ENCODE data around the gene ARL4D. TPM values are rescaled to one million over a fixed set of nuclear protein-coding genes. Genes with fewer than 3 reads are reported as not detected.

ARL4D gene
- total RNA-seq, 1 experiment from 2014 or later = 19.9 TPM

DNA sequence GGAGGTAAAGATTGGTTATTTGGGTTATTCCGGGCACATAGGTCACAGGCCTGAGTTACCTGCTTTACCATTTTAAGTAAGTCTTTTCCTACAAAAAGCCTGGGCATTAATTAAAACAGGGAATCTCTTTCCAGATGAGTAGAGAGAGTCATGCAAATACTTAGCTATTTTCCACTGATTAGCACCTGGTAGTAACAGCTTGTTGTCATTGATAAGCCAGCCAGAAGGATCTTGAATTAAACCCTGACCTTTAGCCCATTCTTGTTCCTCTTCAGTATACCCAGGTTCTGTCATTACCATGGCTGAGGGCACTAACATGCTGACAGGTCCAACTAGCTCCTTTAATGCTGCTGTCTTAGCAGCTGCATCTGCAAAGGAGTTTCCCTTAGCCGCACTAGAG lies 44.4 kb upstream of the ARL4D start:
- H3K27me3 ChIP-seq (replicated peaks; ENCODE audit: control insufficient read depth, insufficient read depth, low read length) = no peaks in the 10 kb centered on the region
- intact Hi-C loops (cut with micrococcal nuclease; ENCODE audit: unreplicated experiment) = no loop called here
- no peaks in the 10 kb centered on the region for H3K27me3 Mint-ChIP-seq (ENCODE audit: insufficient read depth, unreplicated experiment)
- peaks cover 10% of the 10 kb centered on the region for H3K9me3 ChIP-seq
- peaks cover 39% of the 10 kb centered on the region for H3K4me1 ChIP-seq
- no peak overlapping the region for H3K4me3 Mint-ChIP-seq (ENCODE audit: unreplicated experiment)
- TF ChIP-seq, protein P1, sequence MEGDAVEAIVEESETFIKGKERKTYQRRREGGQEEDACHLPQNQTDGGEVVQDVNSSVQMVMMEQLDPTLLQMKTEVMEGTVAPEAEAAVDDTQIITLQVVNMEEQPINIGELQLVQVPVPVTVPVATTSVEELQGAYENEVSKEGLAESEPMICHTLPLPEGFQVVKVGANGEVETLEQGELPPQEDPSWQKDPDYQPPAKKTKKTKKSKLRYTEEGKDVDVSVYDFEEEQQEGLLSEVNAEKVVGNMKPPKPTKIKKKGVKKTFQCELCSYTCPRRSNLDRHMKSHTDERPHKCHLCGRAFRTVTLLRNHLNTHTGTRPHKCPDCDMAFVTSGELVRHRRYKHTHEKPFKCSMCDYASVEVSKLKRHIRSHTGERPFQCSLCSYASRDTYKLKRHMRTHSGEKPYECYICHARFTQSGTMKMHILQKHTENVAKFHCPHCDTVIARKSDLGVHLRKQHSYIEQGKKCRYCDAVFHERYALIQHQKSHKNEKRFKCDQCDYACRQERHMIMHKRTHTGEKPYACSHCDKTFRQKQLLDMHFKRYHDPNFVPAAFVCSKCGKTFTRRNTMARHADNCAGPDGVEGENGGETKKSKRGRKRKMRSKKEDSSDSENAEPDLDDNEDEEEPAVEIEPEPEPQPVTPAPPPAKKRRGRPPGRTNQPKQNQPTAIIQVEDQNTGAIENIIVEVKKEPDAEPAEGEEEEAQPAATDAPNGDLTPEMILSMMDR (IDR thresholded peaks at IDR 0.05; ENCODE audit: insufficient read depth in 1 of 2, low read depth in 1 of 2, low read length in 1 of 2, severe bottlenecking in 1 of 2, unreplicated experiment in 1 of 2) = no peak
- peaks cover 6% of the 10 kb centered on the region for H3K9me3 Mint-ChIP-seq (ENCODE audit: unreplicated experiment)
- BruUV-seq (replicated peaks) = no TSS peak
- H3K36me3 ChIP-seq (ENCODE audit: control insufficient read depth, insufficient read depth, low read length) = peaks cover 5% of the 10 kb centered on the region
- ChIA-PET POLR2A (no interaction called here), CTCF (no interaction called here)
- no peak for DNase-seq
- no peak overlapping the region for H3K4me3 ChIP-seq (ENCODE audit: low read depth, low read length)
- H3K4me1 Mint-ChIP-seq (ENCODE audit: low read depth, unreplicated experiment) = peaks cover 24% of the 10 kb centered on the region
- peaks cover 64% of the 10 kb centered on the region for H3K36me3 Mint-ChIP-seq (ENCODE audit: insufficient read depth, unreplicated experiment)
- no peak overlapping the region for H3K27ac Mint-ChIP-seq (ENCODE audit: unreplicated experiment)

DNA sequence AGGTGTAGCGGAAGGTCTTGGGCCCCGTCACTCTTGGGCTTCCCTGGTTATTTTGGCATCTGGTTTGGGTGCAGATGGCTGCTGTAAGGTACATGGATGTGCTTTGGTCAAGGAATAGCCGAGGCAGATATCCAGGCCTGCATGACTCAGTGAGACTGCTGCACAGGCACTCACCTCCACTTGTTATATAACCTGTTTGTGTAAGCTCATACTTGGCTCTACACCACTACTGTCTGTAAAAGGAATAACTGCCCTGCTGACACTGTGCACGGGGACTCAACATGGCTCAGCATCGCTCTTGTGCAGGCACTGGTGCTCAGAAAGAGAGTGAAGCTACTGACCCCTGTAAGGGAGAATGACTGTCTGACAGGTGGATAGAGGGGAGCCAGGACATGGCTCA lies 42.3 kb upstream of the ARL4D start:
- Histone ChIP-seq H3K4me1 (peaks cover 32% of the 10 kb centered on the region), H3K27me3 (replicated peaks; ENCODE audit: control insufficient read depth, insufficient read depth, low read length) (no peaks in the 10 kb centered on the region), H3K36me3 (ENCODE audit: control insufficient read depth, insufficient read depth, low read length) (peaks cover 1% of the 10 kb centered on the region; the same call in 1 of the 2 replicates), H3K9me3 (no peaks in the 10 kb centered on the region), H3K4me3 (ENCODE audit: low read depth, low read length) (no peak overlapping the region)
- peaks cover 22% of the 10 kb centered on the region for H3K4me1 Mint-ChIP-seq (ENCODE audit: low read depth, unreplicated experiment)
- no TSS peak for BruUV-seq (replicated peaks)
- intact Hi-C loops (cut with micrococcal nuclease; ENCODE audit: unreplicated experiment) = no loop called here
- TF ChIP-seq, protein P1 (IDR thresholded peaks at IDR 0.05; ENCODE audit: insufficient read depth in 1 of 2, low read depth in 1 of 2, low read length in 1 of 2, severe bottlenecking in 1 of 2, unreplicated experiment in 1 of 2) = no peak
- no peak for DNase-seq
- peaks cover 2% of the 10 kb centered on the region for H3K27me3 Mint-ChIP-seq (ENCODE audit: insufficient read depth, unreplicated experiment)
- H3K27ac Mint-ChIP-seq (ENCODE audit: unreplicated experiment) = no peak overlapping the region
- no peaks in the 10 kb centered on the region for H3K9me3 Mint-ChIP-seq (ENCODE audit: unreplicated experiment)
- peaks cover 64% of the 10 kb centered on the region for H3K36me3 Mint-ChIP-seq (ENCODE audit: insufficient read depth, unreplicated experiment)
- CTCF ChIA-PET = interaction anchor here (1.3 to 1.6 kb wide), 2 partner anchors 12 to 17 kb away, joined by 3 to 5 read pairs; no protein-coding TSS in a partner anchor
- POLR2A ChIA-PET = interaction anchor here (1.7 kb wide), 1 partner anchor 12 kb away, joined by 13 read pairs; no protein-coding TSS in a partner anchor
- H3K4me3 Mint-ChIP-seq (ENCODE audit: unreplicated experiment) = no peak overlapping the region

DNA sequence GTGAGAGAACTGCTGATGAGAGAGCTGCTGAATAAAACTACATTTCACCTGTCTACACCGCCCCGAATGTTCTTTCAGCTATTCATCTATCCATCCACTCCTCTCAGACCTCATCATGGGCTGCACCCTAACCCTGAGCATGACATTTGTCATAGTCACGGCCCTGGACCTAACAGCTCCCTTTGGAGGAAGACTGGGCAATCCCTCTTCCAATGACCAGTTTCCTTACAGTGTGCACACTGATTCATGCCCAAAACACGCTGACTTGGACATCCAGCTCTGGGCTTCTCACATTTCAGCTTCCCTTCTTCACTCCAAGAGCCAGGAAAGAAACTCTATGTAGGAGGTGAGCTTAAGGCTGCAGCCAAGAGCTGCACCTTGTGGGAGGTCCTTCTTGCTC lies 41.8 kb upstream of the ARL4D start:
- no peak overlapping the region for H3K4me3 ChIP-seq (ENCODE audit: low read depth, low read length)
- H3K9me3 ChIP-seq = no peaks in the 10 kb centered on the region
- no peak for DNase-seq
- peaks cover 64% of the 10 kb centered on the region for H3K36me3 Mint-ChIP-seq (ENCODE audit: insufficient read depth, unreplicated experiment)
- peaks cover 23% of the 10 kb centered on the region for H3K4me1 Mint-ChIP-seq (ENCODE audit: low read depth, unreplicated experiment)
- peaks cover 27% of the 10 kb centered on the region for H3K4me1 ChIP-seq
- H3K9me3 Mint-ChIP-seq (ENCODE audit: unreplicated experiment) = no peaks in the 10 kb centered on the region
- H3K27me3 Mint-ChIP-seq (ENCODE audit: insufficient read depth, unreplicated experiment) = peaks cover 2% of the 10 kb centered on the region
- H3K27me3 ChIP-seq (replicated peaks; ENCODE audit: control insufficient read depth, insufficient read depth, low read length) = no peaks in the 10 kb centered on the region
- H3K36me3 ChIP-seq (ENCODE audit: control insufficient read depth, insufficient read depth, low read length) = peaks cover 1% of the 10 kb centered on the region; the same call in 1 of the 2 replicates
- TF ChIP-seq, protein P1 (IDR thresholded peaks at IDR 0.05; ENCODE audit: insufficient read depth in 1 of 2, low read depth in 1 of 2, low read length in 1 of 2, severe bottlenecking in 1 of 2, unreplicated experiment in 1 of 2) = no peak
- intact Hi-C loops (cut with micrococcal nuclease; ENCODE audit: unreplicated experiment) = no loop called here
- POLR2A ChIA-PET = interaction anchor here (0.5 to 1.7 kb wide), 2 partner anchors 11 to 532 kb away, joined by 6 to 13 read pairs; no protein-coding TSS in a partner anchor
- CTCF ChIA-PET = interaction anchor here (1.3 to 1.6 kb wide), 2 partner anchors 11 to 18 kb away, joined by 3 to 5 read pairs; no protein-coding TSS in a partner anchor
- H3K4me3 Mint-ChIP-seq (ENCODE audit: unreplicated experiment) = no peak overlapping the region
- H3K27ac Mint-ChIP-seq (ENCODE audit: unreplicated experiment) = no peak overlapping the region
- no TSS peak for BruUV-seq (replicated peaks)

All from Caco-2 (cell line).